Measurements from ENCODE around the gene MRPS31. TPM values are rescaled to one million over a fixed set of nuclear protein-coding genes. Genes with fewer than 3 reads are reported as not detected.
A peak's percentile ranks its signal among the peaks of the same experiment; 100 is the strongest.

The MRPS31 gene
- total and polyA plus RNA-seq, 2 donors (not counting 1 experiment from before 2014, with no cell fraction given), result 20.5 to 34.4 TPM

DNA sequence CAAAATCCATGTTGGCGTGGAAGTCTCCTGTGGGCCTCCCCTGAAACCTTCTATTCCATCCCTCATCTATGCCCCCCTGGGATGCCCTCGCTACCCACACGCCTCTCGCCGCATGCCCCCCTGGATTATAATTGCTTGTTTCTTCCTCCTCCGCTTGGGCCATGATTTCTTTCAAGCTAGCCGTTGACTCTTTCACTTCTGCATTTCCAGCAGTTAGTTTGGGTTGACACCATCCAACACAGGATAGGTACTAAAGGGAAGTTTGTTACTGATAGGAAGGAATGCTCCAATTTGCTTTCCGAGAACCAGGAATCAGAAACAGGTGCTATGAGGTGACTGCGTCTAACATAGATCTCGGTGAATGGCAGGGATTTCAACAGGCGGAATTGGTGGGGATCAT is 10.7 kb upstream of the MRPS31 start:
- H3K36me3 ChIP-seq (replicated peaks in 1 of 2; ENCODE audit: control extremely low read depth in 1 of 2, control insufficient read depth in 1 of 2, extremely low read depth in 1 of 2, insufficient read depth in 2 of 2, low read length in 1 of 2), result no peaks in the 10 kb centered on the region
- H3K27ac ChIP-seq (ENCODE audit: low read length in 2 of 2), result no peak overlapping the region
- H3K4me1 ChIP-seq (ENCODE audit: control insufficient read depth in 2 of 2, insufficient read depth in 2 of 2, low read length in 2 of 2), result peaks cover 5 to 21% of the 10 kb centered on the region in 2 donors
- H3K4me2 ChIP-seq (replicated peaks; ENCODE audit: low read depth, low read length, poor library complexity, severe bottlenecking), result no peak overlapping the region
- H4K20me1 ChIP-seq (ENCODE audit: control insufficient read depth, insufficient read depth, low read length, poor library complexity, severe bottlenecking), result no peaks in the 10 kb centered on the region
- H3K4me3 ChIP-seq (ENCODE audit: control extremely low read depth in 1 of 5, extremely low read depth in 1 of 5, insufficient read depth in 1 of 5, low read depth in 2 of 5, low read length in 4 of 5), result no peak overlapping the region
- Mint-ChIP-seq H3K4me3 (no peak overlapping the region), H3K27ac (no peak overlapping the region), H3K9me3 (ENCODE audit: insufficient read depth) (no peaks in the 10 kb centered on the region), H3K4me1 (peaks cover 17% of the 10 kb centered on the region), H3K27me3 (no peaks in the 10 kb centered on the region)
- ATAC-seq (ENCODE audit: low read depth) (no peak), DNase-seq (peak; percentile 34)
- H3K79me2 ChIP-seq (ENCODE audit: control insufficient read depth, insufficient read depth, low read length), result no peaks in the 10 kb centered on the region
- TF ChIP-seq EZH2 (IDR thresholded peaks at IDR 0.05; ENCODE audit: borderline replicate concordance, insufficient read depth, low read depth, low read length, poor library complexity, severe bottlenecking) (no peak), CTCF (IDR thresholded peaks at IDR 0.05) (no peak)
- POLR2A ChIA-PET, result no interaction called here
- H3K9me3 ChIP-seq (ENCODE audit: control extremely low read depth in 1 of 3, control insufficient read depth in 2 of 3, insufficient read depth in 1 of 3, low read length in 2 of 3), result no peaks in the 10 kb centered on the region
- H2AFZ ChIP-seq (ENCODE audit: insufficient read depth, low read depth, low read length, poor library complexity, severe bottlenecking), result no peak overlapping the region
- CTCF ChIA-PET, result interaction anchor here (0.7 kb wide), 1 partner anchor 204 kb away, joined by 3 read pairs; no protein-coding TSS in a partner anchor
- WGBS (ENCODE audit: insufficient coverage), result 64% methylated on average over 8 of the region's 11 CpGs
- no peaks in the 10 kb centered on the region for H3K27me3 ChIP-seq (replicated peaks in 1 of 4; ENCODE audit: control extremely low read depth in 1 of 4, control insufficient read depth in 3 of 4, insufficient read depth in 4 of 4, low read length in 3 of 4)
- intact Hi-C loops (cut with micrococcal nuclease), result no loop called here
- H3K9ac ChIP-seq (ENCODE audit: low read length), result no peak overlapping the region

GRCh38 chr13:40780822-40781401 is 9.9 kb upstream of the MRPS31 start:
- Histone ChIP-seq H3K9me3 (ENCODE audit: control extremely low read depth in 1 of 3, control insufficient read depth in 2 of 3, insufficient read depth in 1 of 3, low read length in 2 of 3) (no peaks in the 10 kb centered on the region), H3K27ac (ENCODE audit: low read length in 2 of 2) (no peak overlapping the region), H3K4me2 (replicated peaks; ENCODE audit: low read depth, low read length, poor library complexity, severe bottlenecking) (no peak overlapping the region), H3K79me2 (ENCODE audit: control insufficient read depth, insufficient read depth, low read length) (no peaks in the 10 kb centered on the region), H3K4me1 (ENCODE audit: control insufficient read depth in 2 of 2, insufficient read depth in 2 of 2, low read length in 2 of 2) (peaks cover 11 to 29% of the 10 kb centered on the region in 2 donors), H3K9ac (ENCODE audit: low read length) (no peak overlapping the region), H3K36me3 (replicated peaks in 1 of 2; ENCODE audit: control extremely low read depth in 1 of 2, control insufficient read depth in 1 of 2, extremely low read depth in 1 of 2, insufficient read depth in 2 of 2, low read length in 1 of 2) (no peaks in the 10 kb centered on the region), H2AFZ (ENCODE audit: insufficient read depth, low read depth, low read length, poor library complexity, severe bottlenecking) (no peak overlapping the region), H3K4me3 (ENCODE audit: control extremely low read depth in 1 of 5, extremely low read depth in 1 of 5, insufficient read depth in 1 of 5, low read depth in 2 of 5, low read length in 4 of 5) (no peak overlapping the region), H4K20me1 (ENCODE audit: control insufficient read depth, insufficient read depth, low read length, poor library complexity, severe bottlenecking) (no peaks in the 10 kb centered on the region), H3K27me3 (replicated peaks in 1 of 4; ENCODE audit: control extremely low read depth in 1 of 4, control insufficient read depth in 3 of 4, insufficient read depth in 4 of 4, low read length in 3 of 4) (no peaks in the 10 kb centered on the region)
- WGBS (ENCODE audit: insufficient coverage), result 91% methylated on average over 14 of the region's 14 CpGs
- TF ChIP-seq EZH2 (IDR thresholded peaks at IDR 0.05; ENCODE audit: borderline replicate concordance, insufficient read depth, low read depth, low read length, poor library complexity, severe bottlenecking) (no peak), CTCF (IDR thresholded peaks at IDR 0.05) (no peak)
- CTCF ChIA-PET, result interaction anchor here (1.2 kb wide), 1 partner anchor 1097 kb away, joined by 3 read pairs; no protein-coding TSS in a partner anchor
- H3K27me3 Mint-ChIP-seq, result no peaks in the 10 kb centered on the region
- ATAC-seq (ENCODE audit: low read depth) (no peak), DNase-seq (no peak)
- H3K27ac Mint-ChIP-seq, result no peak overlapping the region
- H3K9me3 Mint-ChIP-seq (ENCODE audit: insufficient read depth), result no peaks in the 10 kb centered on the region
- peaks cover 22% of the 10 kb centered on the region for H3K4me1 Mint-ChIP-seq
- intact Hi-C loops (cut with micrococcal nuclease), result no loop called here
- POLR2A ChIA-PET, result no interaction called here
- H3K4me3 Mint-ChIP-seq, result no peak overlapping the region

Data from B cell (primary cell).